Epithelial cell of proximal tubule (primary cell): ENCODE data around the gene C9orf40. TPM values are rescaled to one million over a fixed set of nuclear protein-coding genes. Genes with fewer than 3 reads are reported as not detected.

ENCODE experiments used
- DNase-seq: peaks from one replicate; pipeline ENCODE4 v3.0.0-alpha.2; 2011; ENCODE audit warnings: low read depth
- H3K4me3 ChIP-seq: 2 replicates; pipeline ENCODE4 v1.5.1; 2011; ENCODE audit warnings: low read depth, mild to moderate bottlenecking, low read length
- total RNA-seq: library from RNA; depleted of rRNA; stranded (reverse); fragments of >200 nt; gene quantifications from 2 replicates; pipeline ENCODE4 v1.2.3, GENCODE V29; 2015
- TF ChIP-seq, protein P1 (sequence below): conservative IDR thresholded peaks from 2 replicates; pipeline ENCODE4 v1.5.1; 2012; ENCODE audit warnings: low read depth, mild to moderate bottlenecking, low read length

C9orf40 gene
- total RNA-seq, 1 donor from 2014 or later, result 16.5 TPM

- H3K4me3 ChIP-seq, result no peak overlapping the region
- TF ChIP-seq, protein P1, sequence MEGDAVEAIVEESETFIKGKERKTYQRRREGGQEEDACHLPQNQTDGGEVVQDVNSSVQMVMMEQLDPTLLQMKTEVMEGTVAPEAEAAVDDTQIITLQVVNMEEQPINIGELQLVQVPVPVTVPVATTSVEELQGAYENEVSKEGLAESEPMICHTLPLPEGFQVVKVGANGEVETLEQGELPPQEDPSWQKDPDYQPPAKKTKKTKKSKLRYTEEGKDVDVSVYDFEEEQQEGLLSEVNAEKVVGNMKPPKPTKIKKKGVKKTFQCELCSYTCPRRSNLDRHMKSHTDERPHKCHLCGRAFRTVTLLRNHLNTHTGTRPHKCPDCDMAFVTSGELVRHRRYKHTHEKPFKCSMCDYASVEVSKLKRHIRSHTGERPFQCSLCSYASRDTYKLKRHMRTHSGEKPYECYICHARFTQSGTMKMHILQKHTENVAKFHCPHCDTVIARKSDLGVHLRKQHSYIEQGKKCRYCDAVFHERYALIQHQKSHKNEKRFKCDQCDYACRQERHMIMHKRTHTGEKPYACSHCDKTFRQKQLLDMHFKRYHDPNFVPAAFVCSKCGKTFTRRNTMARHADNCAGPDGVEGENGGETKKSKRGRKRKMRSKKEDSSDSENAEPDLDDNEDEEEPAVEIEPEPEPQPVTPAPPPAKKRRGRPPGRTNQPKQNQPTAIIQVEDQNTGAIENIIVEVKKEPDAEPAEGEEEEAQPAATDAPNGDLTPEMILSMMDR, result no peak
- no peak for DNase-seq
Observed at GRCh38 chr9:74958587-74958986, 5.9 kb upstream of the C9orf40 start.

DNA sequence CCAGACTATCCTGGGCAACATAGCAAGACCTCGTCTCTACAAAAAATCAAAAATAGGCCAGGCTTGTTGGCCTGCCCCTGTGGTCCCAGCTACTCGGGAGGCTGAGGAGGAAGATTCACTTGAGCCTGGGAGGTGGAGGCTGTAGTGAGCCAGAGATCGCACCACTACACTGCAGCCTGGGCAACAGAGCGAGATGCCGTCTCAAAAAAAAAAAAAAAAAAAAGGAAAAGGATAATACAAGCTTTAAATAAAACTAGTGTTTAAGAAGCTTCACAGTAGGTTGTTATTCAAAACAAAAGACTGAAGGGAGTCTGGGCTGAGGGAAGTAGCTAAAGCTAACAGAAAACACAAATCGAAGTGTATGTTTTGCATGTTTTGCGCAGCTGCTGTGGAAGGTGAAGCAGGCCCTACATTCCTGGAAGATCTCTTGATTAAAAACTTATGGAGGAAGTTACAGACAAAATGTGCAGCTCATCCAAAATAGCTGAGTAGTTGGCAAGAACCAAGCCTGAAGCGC is 581 bp upstream of the C9orf40 start:
- no peak for DNase-seq
- TF ChIP-seq, protein P1, result no peak
- H3K4me3 ChIP-seq, result peak overlapping the region; percentile 91

GRCh38 chr9:74951725-74952151 is 974 bp downstream of the C9orf40 start:
- peak overlapping the region; percentile 91 for H3K4me3 ChIP-seq
- no peak for DNase-seq
- TF ChIP-seq, protein P1, result no peak

- no peak for DNase-seq
- H3K4me3 ChIP-seq, result peak overlapping the region; percentile 91
- TF ChIP-seq, protein P1, result no peak
Observed at GRCh38 chr9:74951107-74951720, 1.5 kb downstream of the C9orf40 start.

GRCh38 chr9:74949859-74950855 is 2.6 kb downstream of the C9orf40 start:
- H3K4me3 ChIP-seq, result no peak overlapping the region
- DNase-seq, result no peak
- TF ChIP-seq, protein P1, result no peak

GRCh38 chr9:74948937-74949336 is 3.8 kb downstream of the C9orf40 start:
- TF ChIP-seq, protein P1, result no peak
- no peak overlapping the region for H3K4me3 ChIP-seq
- DNase-seq, result no peak
